Esophagus squamous epithelium (tissue), 4 donors: Measurements from ENCODE around the gene SNRPA.

Source experiments
- CTCF ChIP-seq, 6 experiments: fragments of 450-650 bp in 4 of 6; fragments of 200-600 bp in 2 of 6; sonication (generic) in 2 of 6; IDR thresholded peaks; one replicate each; pipeline ENCODE4 v1.5.1; 2016 to 2019; ENCODE audit warnings: antibody characterized with exemption in 6 of 6, mild to moderate bottlenecking in 4 of 6, moderate library complexity in 4 of 6
- POLR2A ChIP-seq, 4 donors: fragments of 450-650 bp; IDR thresholded peaks; one replicate each; pipeline ENCODE4 v1.6.1; 2017; ENCODE audit warnings: antibody characterized with exemption in 4 of 4, mild to moderate bottlenecking in 4 of 4, moderate library complexity in 3 of 4

- TF ChIP-seq CTCF (IDR thresholded peaks at IDR 0.05) (no peak), POLR2A (IDR thresholded peaks at IDR 0.05) (no peak)
These were observed 25.4 kb downstream of the SNRPA start for GRCh38 chr19:40776364-40776763.
